ENCODE data around the gene VEPH1. TPM values are rescaled to one million over a fixed set of nuclear protein-coding genes. Genes with fewer than 3 reads are reported as not detected.

VEPH1 gene
- total and polyA plus RNA-seq, 2 experiments from 2014 or later: 36.8 to 44.0 TPM

- 35 to 38% methylated on average over 6 of the region's 6 CpGs for WGBS, 2 experiments (ENCODE audit: low coverage in 1 of 2, low lambda C conversion rate in 2 of 2, missing lambda C conversion rate in 2 of 2)
- H3K79me2 ChIP-seq (ENCODE audit: insufficient read depth): no peaks in the 10 kb centered on the region
- peaks cover 30% of the 10 kb centered on the region for H3K4me1 ChIP-seq (ENCODE audit: insufficient read depth)
- H3K4me3 ChIP-seq: no peak overlapping the region
- H3K9me3 ChIP-seq (ENCODE audit: low read depth): no peaks in the 10 kb centered on the region
- H2AFZ ChIP-seq: peak overlapping the region; percentile 16; the same call in 1 of the 2 replicates
- no peaks in the 10 kb centered on the region for H4K20me1 ChIP-seq (ENCODE audit: insufficient read depth)
- in situ Hi-C loops (cut with MboI): no loop called here
- no peak overlapping the region for H3K27ac ChIP-seq
- TF ChIP-seq EZH2 (IDR thresholded peaks at IDR 0.05; ENCODE audit: insufficient read depth, poor library complexity, severe bottlenecking) (no peak), EZH2phosphoT487 (IDR thresholded peaks at IDR 0.05; ENCODE audit: insufficient read depth, low read depth) (no peak)
- H3K9ac ChIP-seq: no peak overlapping the region
- H3K4me2 ChIP-seq (ENCODE audit: unreplicated experiment): peak overlapping the region; percentile 35
- H3K9me2 ChIP-seq (ENCODE audit: insufficient read depth): no peaks in the 10 kb centered on the region
- no peaks in the 10 kb centered on the region for H3K36me3 ChIP-seq (ENCODE audit: low read depth)
- no peaks in the 10 kb centered on the region for H3F3A ChIP-seq (ENCODE audit: insufficient read depth)
- peak; percentile 32 for DNase-seq
- no peaks in the 10 kb centered on the region for H3K27me3 ChIP-seq (replicated peaks; ENCODE audit: insufficient read depth)
Observed at GRCh38 chr3:157373783-157374182, 129.4 kb downstream of the VEPH1 start.

DNA sequence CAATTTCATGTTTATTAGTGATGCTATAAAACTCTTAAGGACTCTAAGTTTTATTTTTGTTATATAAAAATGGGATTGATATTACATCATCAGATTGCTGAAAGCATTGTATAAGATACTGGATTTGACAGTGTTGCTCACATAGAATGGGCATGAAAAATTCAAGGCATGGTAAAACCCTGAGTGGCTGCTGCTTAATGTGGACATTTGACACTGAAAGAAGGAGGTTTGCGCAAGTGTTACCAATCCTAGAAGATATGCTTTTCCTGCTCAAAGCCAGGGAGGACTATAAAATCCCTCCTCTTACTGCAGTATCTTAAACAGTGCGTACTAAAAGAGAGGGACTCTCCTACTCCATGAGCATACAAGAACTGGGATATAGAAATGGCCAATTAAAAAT, 132.3 kb downstream of the VEPH1 start:
- Histone ChIP-seq H2AFZ (no peak overlapping the region), H3K27ac (no peak overlapping the region), H4K20me1 (ENCODE audit: insufficient read depth) (no peaks in the 10 kb centered on the region), H3K27me3 (replicated peaks; ENCODE audit: insufficient read depth) (no peaks in the 10 kb centered on the region), H3F3A (ENCODE audit: insufficient read depth) (no peaks in the 10 kb centered on the region), H3K9me2 (ENCODE audit: insufficient read depth) (no peaks in the 10 kb centered on the region), H3K4me3 (no peak overlapping the region), H3K4me1 (ENCODE audit: insufficient read depth) (peaks cover 22% of the 10 kb centered on the region), H3K4me2 (ENCODE audit: unreplicated experiment) (no peak overlapping the region), H3K9me3 (ENCODE audit: low read depth) (no peaks in the 10 kb centered on the region), H3K79me2 (ENCODE audit: insufficient read depth) (no peaks in the 10 kb centered on the region), H3K9ac (no peak overlapping the region), H3K36me3 (ENCODE audit: low read depth) (no peaks in the 10 kb centered on the region)
- no peak for DNase-seq
- TF ChIP-seq EZH2 (IDR thresholded peaks at IDR 0.05; ENCODE audit: insufficient read depth, poor library complexity, severe bottlenecking): no peak
- TF ChIP-seq EZH2phosphoT487 (IDR thresholded peaks at IDR 0.05; ENCODE audit: insufficient read depth, low read depth): no peak
- WGBS, 2 experiments (ENCODE audit: low coverage in 1 of 2, low lambda C conversion rate in 2 of 2, missing lambda C conversion rate in 2 of 2): 100% methylated on average over 2 of the region's 2 CpGs
- in situ Hi-C loops (cut with MboI): no loop called here

- in situ Hi-C loops (cut with MboI): no loop called here
- Histone ChIP-seq H3K4me3 (no peak overlapping the region), H3K9me2 (ENCODE audit: insufficient read depth) (no peaks in the 10 kb centered on the region), H3K79me2 (ENCODE audit: insufficient read depth) (no peaks in the 10 kb centered on the region), H3K36me3 (ENCODE audit: low read depth) (no peaks in the 10 kb centered on the region), H3K4me2 (ENCODE audit: unreplicated experiment) (no peak overlapping the region), H2AFZ (no peak overlapping the region), H3K9ac (no peak overlapping the region), H3F3A (ENCODE audit: insufficient read depth) (no peaks in the 10 kb centered on the region), H3K27me3 (replicated peaks; ENCODE audit: insufficient read depth) (no peaks in the 10 kb centered on the region), H3K27ac (no peak overlapping the region), H3K9me3 (ENCODE audit: low read depth) (no peaks in the 10 kb centered on the region), H3K4me1 (ENCODE audit: insufficient read depth) (peaks cover 16% of the 10 kb centered on the region), H4K20me1 (ENCODE audit: insufficient read depth) (no peaks in the 10 kb centered on the region)
- no peak for DNase-seq
- TF ChIP-seq EZH2phosphoT487 (IDR thresholded peaks at IDR 0.05; ENCODE audit: insufficient read depth, low read depth): no peak
- no peak for TF ChIP-seq EZH2 (IDR thresholded peaks at IDR 0.05; ENCODE audit: insufficient read depth, poor library complexity, severe bottlenecking)
- WGBS, 2 experiments (ENCODE audit: low coverage in 1 of 2, low lambda C conversion rate in 2 of 2, missing lambda C conversion rate in 2 of 2): 67 to 72% methylated on average over 4 of the region's 4 CpGs
Observed at GRCh38 chr3:157369727-157370421, 133.3 kb downstream of the VEPH1 start.

GRCh38 chr3:157368171-157368570, 135.0 kb downstream of the VEPH1 start:
- no peak overlapping the region for H3K4me3 ChIP-seq
- no peaks in the 10 kb centered on the region for H3K9me2 ChIP-seq (ENCODE audit: insufficient read depth)
- no peaks in the 10 kb centered on the region for H3F3A ChIP-seq (ENCODE audit: insufficient read depth)
- no peaks in the 10 kb centered on the region for H3K27me3 ChIP-seq (replicated peaks; ENCODE audit: insufficient read depth)
- no peak for DNase-seq
- in situ Hi-C loops (cut with MboI): no loop called here
- H3K27ac ChIP-seq: no peak overlapping the region
- peaks cover 4% of the 10 kb centered on the region; the same call in 1 of the 2 replicates for H3K4me1 ChIP-seq (ENCODE audit: insufficient read depth)
- H3K36me3 ChIP-seq (ENCODE audit: low read depth): no peaks in the 10 kb centered on the region
- H3K9me3 ChIP-seq (ENCODE audit: low read depth): no peaks in the 10 kb centered on the region
- H4K20me1 ChIP-seq (ENCODE audit: insufficient read depth): no peaks in the 10 kb centered on the region
- H2AFZ ChIP-seq: no peak overlapping the region
- TF ChIP-seq EZH2phosphoT487 (IDR thresholded peaks at IDR 0.05; ENCODE audit: insufficient read depth, low read depth) (no peak), EZH2 (IDR thresholded peaks at IDR 0.05; ENCODE audit: insufficient read depth, poor library complexity, severe bottlenecking) (no peak)
- H3K79me2 ChIP-seq (ENCODE audit: insufficient read depth): no peaks in the 10 kb centered on the region
- no peak overlapping the region for H3K4me2 ChIP-seq (ENCODE audit: unreplicated experiment)
- WGBS, 2 experiments (ENCODE audit: low coverage in 1 of 2, low lambda C conversion rate in 2 of 2, missing lambda C conversion rate in 2 of 2): 100% methylated on average over 3 of the region's 3 CpGs
- no peak overlapping the region for H3K9ac ChIP-seq

Data from GM23248 (cell line).